Naive thymus-derived CD4-positive, alpha-beta T cell (primary cell): ENCODE data around the gene CAMSAP1. TPM values are rescaled to one million over a fixed set of nuclear protein-coding genes. Genes with fewer than 3 reads are reported as not detected.
A peak's percentile ranks its signal among the peaks of the same experiment; 100 is the strongest.

Experiments used
- ATAC-seq: fragments of 150-1000 bp; cut with Tn5 transposase; 2 replicates; pipeline ENCODE4 v1.10.0; 2021; ENCODE audit warnings: mild to moderate bottlenecking, moderate library complexity
- CTCF ChIA-PET: fragments of 350-600 bp; sonication (Branson Sonifier 250); formaldehyde crosslinking; loops from one replicate; lab custom pipeline; 2021; ENCODE audit warnings: antibody characterized with exemption; lab: Charles Lee
- POLR2A ChIA-PET: fragments of 350-600 bp; sonication (Branson Sonifier 250); formaldehyde crosslinking; loops from one replicate; lab custom pipeline; 2021; ENCODE audit warnings: antibody characterized with exemption, inconsistent platforms; lab: Charles Lee
- DNase-seq, 9 donors: peaks; one replicate each; pipeline versions ENCODE4 v3.0.0 to v3.0.0-alpha.2; 2020 to 2022; ENCODE audit warnings: mixed read lengths in 1 of 9
- H3K27ac ChIP-seq: one replicate; pipeline ENCODE4 v1.7.0; 2013; ENCODE audit warnings: mild to moderate bottlenecking, low read depth, low read length, moderate library complexity
- H3K27me3 ChIP-seq, 2 donors: one replicate each; pipeline ENCODE4 v1.7.0; 2013; ENCODE audit warnings: low read length in 2 of 2, mild to moderate bottlenecking in 2 of 2, moderate library complexity in 2 of 2; ENCODE audit not compliant: control insufficient read depth in 2 of 2, insufficient read depth in 2 of 2
- H3K36me3 ChIP-seq, 3 experiments: 1 replicate in 2 of 3; 2 replicates in 1 of 3; pipeline ENCODE4 v1.7.0; 2013; ENCODE audit warnings: low read length in 3 of 3, mild to moderate bottlenecking in 3 of 3, moderate library complexity in 1 of 3; ENCODE audit not compliant: insufficient read depth in 3 of 3, control insufficient read depth in 2 of 3
- H3K4me1 ChIP-seq, 2 donors: one replicate each; pipeline ENCODE4 v1.7.0; 2013; ENCODE audit warnings: low read length in 2 of 2, mild to moderate bottlenecking in 2 of 2, moderate library complexity in 1 of 2; ENCODE audit not compliant: control insufficient read depth in 2 of 2, insufficient read depth in 2 of 2
- H3K4me3 ChIP-seq: 2 replicates; pipeline ENCODE4 v1.7.0; 2013; ENCODE audit warnings: mild to moderate bottlenecking, low read length
- H3K9me3 ChIP-seq, 3 experiments: 1 replicate in 2 of 3; 2 replicates in 1 of 3; pipeline ENCODE4 v1.7.0; 2013; ENCODE audit warnings: low read length in 3 of 3; ENCODE audit not compliant: control insufficient read depth in 2 of 3
- H3K27ac Mint-ChIP-seq, 9 donors: one replicate each; pipeline ENCODE4 v1.8.0; 2020 to 2022; ENCODE audit warnings: mixed read lengths in 9 of 9, mild to moderate bottlenecking in 8 of 9, moderate library complexity in 5 of 9, inconsistent platforms in 2 of 9
- H3K27me3 Mint-ChIP-seq, 5 donors: one replicate each; pipeline ENCODE4 v1.8.0; 2021 to 2022; ENCODE audit warnings: mixed read lengths in 5 of 5, mild to moderate bottlenecking in 1 of 5
- H3K36me3 Mint-ChIP-seq, 5 donors: one replicate each; pipeline ENCODE4 v1.8.0; 2020 to 2022; ENCODE audit warnings: mixed read lengths in 5 of 5, mild to moderate bottlenecking in 3 of 5, inconsistent platforms in 1 of 5
- H3K4me1 Mint-ChIP-seq, 7 donors: one replicate each; pipeline ENCODE4 v1.8.0; 2020 to 2022; ENCODE audit warnings: mixed read lengths in 7 of 7, mild to moderate bottlenecking in 3 of 7, inconsistent platforms in 1 of 7
- H3K4me3 Mint-ChIP-seq, 10 donors: one replicate each; pipeline ENCODE4 v1.8.0; 2020 to 2022; ENCODE audit warnings: mild to moderate bottlenecking in 10 of 10, mixed read lengths in 10 of 10, moderate library complexity in 6 of 10, inconsistent platforms in 2 of 10
- H3K9me3 Mint-ChIP-seq, 11 donors: one replicate each; pipeline ENCODE4 v1.8.0; 2020 to 2022; ENCODE audit warnings: mixed read lengths in 11 of 11, mild to moderate bottlenecking in 4 of 11, inconsistent platforms in 1 of 11, moderate library complexity in 1 of 11
- intact Hi-C, 2 donors: fragments of 100-400 bp; cut with micrococcal nuclease; formaldehyde crosslinking; loops; one replicate each; pipeline ENCODE4 v1.15.1; 2023
- polyA plus RNA-seq, 2 donors: library from polyadenylated mRNA; unstranded; fragments of 300-500 nt; fragmentation: Illumina TruSeq; gene quantifications; one replicate each; pipeline ENCODE4 v1.2.3, GENCODE V29; 2021
- total RNA-seq, 6 experiments: library from RNA in 5 of 6; stranded (reverse) in 5 of 6; gene quantifications; 1 replicate in 5 of 6; 2 replicates in 1 of 6; pipeline ENCODE4 v1.2.3 and lab custom pipeline; 2021 to 2026

Gene CAMSAP1
- total and polyA plus RNA-seq, 7 experiments from 2014 or later, result 0.65 to 34.3 (median 21.5) TPM

DNA sequence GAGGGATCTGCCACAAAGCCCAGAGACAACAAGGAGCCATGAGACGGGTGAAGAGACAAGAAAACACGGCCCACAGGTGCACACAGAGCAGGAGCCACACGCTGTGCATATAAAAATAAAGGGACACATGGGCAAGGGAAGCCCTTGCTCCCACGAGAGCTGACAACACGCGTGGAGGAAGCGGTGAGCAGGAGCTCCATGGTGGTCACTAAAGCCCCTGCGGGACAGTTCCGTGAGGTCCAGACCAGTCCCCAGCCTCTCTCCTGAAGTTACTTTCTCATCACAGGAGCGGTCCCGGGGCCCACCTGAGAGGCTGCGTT lies 90.7 kb downstream of the CAMSAP1 start:
- CTCF ChIA-PET, result no interaction called here
- no peaks in the 10 kb centered on the region for H3K27me3 Mint-ChIP-seq
- Histone ChIP-seq H3K27me3 (no peaks in the 10 kb centered on the region), H3K9me3 (no peaks in the 10 kb centered on the region), H3K4me1 (no peaks in the 10 kb centered on the region), H3K27ac (no peak overlapping the region), H3K36me3 (peaks cover 0 to 84% (median 8%) of the 10 kb centered on the region in 3 experiments), H3K4me3 (no peak overlapping the region)
- ATAC-seq (no peak), DNase-seq (no peak)
- H3K9me3 Mint-ChIP-seq, result no peaks in the 10 kb centered on the region
- POLR2A ChIA-PET, result no interaction called here
- intact Hi-C loops, result no loop called here
- peak overlapping the region in 1 of 9 donors; percentile 14 for H3K27ac Mint-ChIP-seq
- no peaks in the 10 kb centered on the region for H3K4me1 Mint-ChIP-seq
- H3K4me3 Mint-ChIP-seq, result no peak overlapping the region
- peaks cover 0 to 75% (median 23%) of the 10 kb centered on the region in 5 donors for H3K36me3 Mint-ChIP-seq

DNA sequence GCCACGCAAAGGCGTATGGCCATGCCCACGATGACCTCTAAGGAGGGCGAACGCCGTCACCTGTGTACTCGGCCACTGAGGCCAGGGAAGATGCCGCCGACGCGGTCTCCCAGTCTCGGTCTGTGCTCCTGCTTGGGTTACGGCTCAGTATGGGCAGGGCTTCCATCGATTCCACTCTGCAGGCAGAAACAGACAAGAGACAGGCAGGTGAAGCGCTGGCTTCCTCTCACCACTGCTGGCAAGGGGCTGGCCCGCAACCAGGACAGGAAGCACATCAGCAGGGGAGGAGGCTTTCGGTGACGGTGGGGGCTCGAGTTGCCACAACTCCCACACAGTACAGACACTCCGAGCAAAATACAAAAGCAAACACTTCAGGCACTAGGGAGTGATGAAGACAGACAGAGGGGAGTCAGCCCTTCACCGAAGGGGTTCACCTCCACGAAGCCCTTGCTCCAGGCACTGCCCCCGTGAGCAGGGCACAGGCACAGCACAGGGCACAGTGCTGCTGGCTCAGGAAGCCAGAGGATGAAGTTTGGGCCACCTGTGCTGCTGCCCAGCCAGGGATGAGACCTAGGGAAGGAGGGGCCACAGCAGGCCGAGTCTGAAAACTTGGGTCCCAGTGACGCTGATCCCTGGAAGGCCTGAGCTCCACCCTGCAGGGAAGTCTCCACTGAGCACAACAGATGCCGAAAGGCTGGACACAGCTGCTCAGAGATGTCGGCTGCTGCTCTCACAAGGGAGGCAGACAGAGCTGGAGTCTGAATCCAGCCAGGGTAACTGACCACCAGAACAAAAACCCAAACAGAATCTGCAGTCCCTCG lies 91.3 kb downstream of the CAMSAP1 start:
- H3K4me3 ChIP-seq, result no peak overlapping the region
- no peak overlapping the region for H3K4me3 Mint-ChIP-seq
- no peaks in the 10 kb centered on the region for H3K4me1 ChIP-seq
- peaks cover 3 to 76% (median 25%) of the 10 kb centered on the region in 5 donors for H3K36me3 Mint-ChIP-seq
- peak overlapping the region in 2 of 9 donors; percentile 13 to 14 for H3K27ac Mint-ChIP-seq
- peaks cover 0 to 84% (median 8%) of the 10 kb centered on the region in 3 experiments for H3K36me3 ChIP-seq
- H3K27me3 Mint-ChIP-seq, result no peaks in the 10 kb centered on the region
- no peak for ATAC-seq
- CTCF ChIA-PET, result no interaction called here
- no peaks in the 10 kb centered on the region for H3K4me1 Mint-ChIP-seq
- POLR2A ChIA-PET, result interaction anchor here (0.7 kb wide), 1 partner anchor 12 kb away, joined by 3 read pairs; no protein-coding TSS in a partner anchor
- intact Hi-C loops, result no loop called here
- no peaks in the 10 kb centered on the region for H3K9me3 Mint-ChIP-seq
- H3K27ac ChIP-seq, result no peak overlapping the region
- H3K9me3 ChIP-seq, result no peaks in the 10 kb centered on the region
- no peaks in the 10 kb centered on the region for H3K27me3 ChIP-seq
- no peak for DNase-seq

GRCh38 chr9:135815413-135815812 lies 91.9 kb downstream of the CAMSAP1 start:
- peaks cover 3 to 76% (median 28%) of the 10 kb centered on the region in 5 donors for H3K36me3 Mint-ChIP-seq
- intact Hi-C loops, result no loop called here
- no peaks in the 10 kb centered on the region for H3K4me1 Mint-ChIP-seq
- Histone ChIP-seq H3K27me3 (no peaks in the 10 kb centered on the region), H3K36me3 (peaks cover 0 to 84% (median 8%) of the 10 kb centered on the region in 3 experiments), H3K4me1 (no peaks in the 10 kb centered on the region), H3K9me3 (no peaks in the 10 kb centered on the region), H3K4me3 (no peak overlapping the region), H3K27ac (no peak overlapping the region)
- no peak for ATAC-seq
- no peak overlapping the region for H3K27ac Mint-ChIP-seq
- H3K9me3 Mint-ChIP-seq, result no peaks in the 10 kb centered on the region
- POLR2A ChIA-PET, result interaction anchor here (0.7 kb wide), 1 partner anchor 11 kb away, joined by 3 read pairs; no protein-coding TSS in a partner anchor
- CTCF ChIA-PET, result no interaction called here
- H3K4me3 Mint-ChIP-seq, result no peak overlapping the region
- no peaks in the 10 kb centered on the region for H3K27me3 Mint-ChIP-seq
- DNase-seq, result no peak

- CTCF ChIA-PET, result no interaction called here
- peaks cover 4 to 74% (median 33%) of the 10 kb centered on the region in 5 donors for H3K36me3 Mint-ChIP-seq
- peak overlapping the region in 1 of 9 donors; percentile 74 for H3K27ac Mint-ChIP-seq
- H3K4me3 ChIP-seq, result no peak overlapping the region
- H3K4me1 Mint-ChIP-seq, result no peaks in the 10 kb centered on the region
- H3K27ac ChIP-seq, result no peak overlapping the region
- ATAC-seq (no peak), DNase-seq (no peak)
- H3K9me3 Mint-ChIP-seq, result no peaks in the 10 kb centered on the region
- no peak overlapping the region for H3K4me3 Mint-ChIP-seq
- intact Hi-C loops, result no loop called here
- no peaks in the 10 kb centered on the region for H3K9me3 ChIP-seq
- no peaks in the 10 kb centered on the region for H3K27me3 Mint-ChIP-seq
- POLR2A ChIA-PET, result no interaction called here
- no peaks in the 10 kb centered on the region for H3K27me3 ChIP-seq
- no peaks in the 10 kb centered on the region for H3K4me1 ChIP-seq
- peaks cover 0 to 83% (median 8%) of the 10 kb centered on the region in 3 experiments for H3K36me3 ChIP-seq
These were observed 92.8 kb downstream of the CAMSAP1 start for GRCh38 chr9:135814421-135815095.

- H3K27me3 Mint-ChIP-seq, result no peaks in the 10 kb centered on the region
- ChIA-PET CTCF (no interaction called here), POLR2A (no interaction called here)
- Histone ChIP-seq H3K36me3 (peaks cover 0 to 79% (median 8%) of the 10 kb centered on the region in 3 experiments), H3K9me3 (no peaks in the 10 kb centered on the region), H3K27me3 (no peaks in the 10 kb centered on the region), H3K4me1 (no peaks in the 10 kb centered on the region), H3K27ac (no peak overlapping the region), H3K4me3 (no peak overlapping the region)
- H3K4me1 Mint-ChIP-seq, result no peaks in the 10 kb centered on the region
- DNase-seq (no peak), ATAC-seq (no peak)
- H3K36me3 Mint-ChIP-seq, result peaks cover 4 to 68% (median 29%) of the 10 kb centered on the region in 5 donors
- no peaks in the 10 kb centered on the region for H3K9me3 Mint-ChIP-seq
- no peak overlapping the region for H3K4me3 Mint-ChIP-seq
- intact Hi-C loops, result no loop called here
- H3K27ac Mint-ChIP-seq, result no peak overlapping the region
These were observed 93.6 kb downstream of the CAMSAP1 start for GRCh38 chr9:135813671-135814290.

- ChIA-PET POLR2A (no interaction called here), CTCF (no interaction called here)
- H3K36me3 ChIP-seq, result peaks cover 0 to 71% (median 8%) of the 10 kb centered on the region in 3 experiments
These were observed 94.4 kb downstream of the CAMSAP1 start for GRCh38 chr9:135812961-135813360.

More at GRCh38 chr9:135812961-135813360, 94.4 kb downstream of the CAMSAP1 start:
- Mint-ChIP-seq H3K36me3 (peaks cover 4 to 63% (median 29%) of the 10 kb centered on the region in 5 donors), H3K4me3 (no peak overlapping the region), H3K4me1 (no peaks in the 10 kb centered on the region), H3K9me3 (no peaks in the 10 kb centered on the region), H3K27me3 (no peaks in the 10 kb centered on the region), H3K27ac (no peak overlapping the region)
- intact Hi-C loops, result no loop called here
- no peak for DNase-seq
- Histone ChIP-seq H3K27ac (no peak overlapping the region), H3K4me1 (no peaks in the 10 kb centered on the region), H3K4me3 (no peak overlapping the region), H3K9me3 (no peaks in the 10 kb centered on the region), H3K27me3 (no peaks in the 10 kb centered on the region)
- ATAC-seq, result no peak
